NOMO-1 treated with dmso at 0.1 percent for 144 hours (cell line): Measurements from ENCODE around the gene ST3GAL3.
"Not testable (repeated sequence)": the region's sequence is repeated elsewhere in the genome, so short reads cannot be mapped to it uniquely, and the experiment has no call there.

Experiments used
- DNase-seq: peaks from one replicate; lab custom pipeline; 2025; ENCODE audit not compliant: unreplicated experiment; lab: John Stamatoyannopoulos, UW

ST3GAL3 gene

DNA sequence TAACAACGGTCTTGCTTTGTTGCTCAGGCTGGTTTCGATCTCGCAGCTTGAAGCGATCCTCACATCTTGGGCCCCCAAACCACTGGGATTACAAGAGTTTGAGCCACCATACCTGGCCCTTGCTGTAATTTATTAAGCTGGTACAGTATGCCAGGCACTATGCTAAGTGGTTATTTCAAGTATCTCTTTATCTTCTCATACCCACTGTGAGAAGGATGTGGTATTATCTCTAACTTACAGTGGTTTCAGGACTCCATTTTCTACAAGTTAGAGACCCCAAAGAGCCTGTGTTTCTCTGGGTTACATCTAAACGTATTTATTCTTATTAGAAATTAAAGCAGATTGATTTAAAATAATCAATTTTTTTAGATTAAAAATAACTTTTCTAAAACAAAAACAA lies 8.1 kb upstream of the ST3GAL3 start:
- no peak for DNase-seq

DNA sequence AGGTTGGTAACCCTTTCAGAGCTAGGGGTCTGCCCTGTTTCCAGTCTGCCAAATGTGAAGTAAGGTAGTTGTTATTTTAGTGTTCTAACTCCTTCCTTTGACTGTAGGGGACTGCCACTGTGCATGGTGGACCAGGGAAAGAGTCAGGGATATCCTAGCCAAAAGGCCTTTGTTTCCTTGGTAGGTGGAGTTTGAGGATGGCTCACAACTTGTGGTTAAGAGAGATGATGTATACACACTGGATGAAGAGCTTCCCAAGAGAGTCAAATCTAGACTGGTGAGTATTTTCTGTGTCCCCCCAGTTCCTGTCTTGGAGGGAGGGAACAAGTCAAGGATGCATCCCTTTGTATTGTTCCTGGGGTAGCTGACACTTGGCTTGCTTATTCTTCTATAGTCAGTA lies 3.5 kb upstream of the ST3GAL3 start:
- DNase-seq: no peak

DNA sequence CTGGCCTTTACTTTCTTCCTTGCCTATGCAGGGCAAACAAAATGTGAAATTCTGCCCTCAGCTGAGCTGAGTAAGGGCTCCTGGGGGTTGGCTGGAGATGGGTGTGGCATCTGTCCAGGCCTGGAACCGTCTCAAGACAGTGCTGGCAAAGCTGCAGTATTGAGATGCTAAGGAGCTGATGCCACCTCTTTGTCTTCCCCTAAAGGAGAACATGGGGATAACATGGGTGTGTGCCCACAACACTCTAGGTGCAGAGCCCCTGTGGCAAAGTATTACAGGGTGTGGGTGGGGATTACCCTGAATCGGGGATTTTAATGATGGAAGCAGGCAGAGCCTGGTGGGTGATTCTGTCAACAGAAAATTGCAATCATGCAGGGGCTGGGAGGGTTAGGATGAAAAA lies 2.5 kb upstream of the ST3GAL3 start:
- no peak for DNase-seq

- DNase-seq: no peak
Observed at GRCh38 chr1:43705334-43705733, 2.0 kb upstream of the ST3GAL3 start.

DNA sequence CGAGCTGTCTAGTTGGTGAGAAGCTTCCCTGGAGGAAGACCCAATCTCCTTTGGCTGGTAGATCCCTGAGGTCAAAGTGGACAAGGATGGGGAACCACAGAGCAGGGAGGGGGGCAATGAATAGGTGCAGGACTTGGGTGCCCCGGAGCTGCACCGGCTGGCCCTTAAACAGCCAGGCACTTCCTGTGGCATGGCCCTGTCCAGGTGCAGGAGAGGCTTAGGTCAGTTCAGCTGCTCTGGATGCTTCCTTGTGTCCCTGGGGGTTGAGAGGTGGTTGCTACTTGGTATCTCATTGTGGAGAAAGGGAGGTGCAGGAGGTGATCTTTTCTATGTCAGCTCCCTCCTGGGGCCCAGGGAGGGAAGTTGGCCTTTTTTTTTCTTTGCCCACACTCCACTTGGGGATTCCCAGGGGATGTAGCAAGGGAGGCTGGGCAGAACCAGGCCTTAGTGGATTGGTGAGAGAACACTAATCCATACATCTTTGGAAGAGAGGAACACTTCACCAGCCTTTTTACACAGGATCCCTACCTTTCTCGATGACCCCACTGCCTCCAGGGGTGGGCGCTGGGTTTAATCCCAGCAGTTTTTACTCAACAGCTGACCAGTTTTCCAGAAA lies 1.2 kb upstream of the ST3GAL3 start:
- no peak for DNase-seq

- no peak for DNase-seq
Observed at GRCh38 chr1:43706598-43707189, 642 bp upstream of the ST3GAL3 start.

GRCh38 chr1:43708002-43708410 lies 670 bp downstream of the ST3GAL3 start:
- DNase-seq: no peak

- no peak for DNase-seq
Observed at GRCh38 chr1:43711049-43711448, 3.7 kb downstream of the ST3GAL3 start.

GRCh38 chr1:43711524-43712386 lies 4.4 kb downstream of the ST3GAL3 start:
- DNase-seq: no peak

GRCh38 chr1:43716559-43717281 lies 9.4 kb downstream of the ST3GAL3 start:
- DNase-seq: no peak

DNA sequence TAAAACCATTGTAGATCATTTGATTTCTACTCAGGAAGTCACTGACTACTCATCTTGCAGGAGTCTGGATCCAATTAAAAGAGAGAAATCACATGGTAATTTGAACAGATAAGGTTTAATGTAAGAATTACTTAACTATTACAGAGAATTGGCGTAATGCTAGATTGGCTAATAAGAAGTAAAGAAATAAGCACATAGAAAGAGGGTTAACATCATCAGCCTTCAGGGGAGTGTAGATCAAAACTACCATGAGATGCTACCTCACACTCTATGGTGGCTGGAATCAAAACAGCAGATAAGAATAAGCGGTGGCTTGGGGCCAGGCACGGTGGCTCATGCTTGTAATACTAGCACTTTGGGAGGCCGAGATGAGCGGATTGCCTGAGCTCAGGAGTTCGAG lies 11.7 kb downstream of the ST3GAL3 start:
- DNase-seq: no peak

DNA sequence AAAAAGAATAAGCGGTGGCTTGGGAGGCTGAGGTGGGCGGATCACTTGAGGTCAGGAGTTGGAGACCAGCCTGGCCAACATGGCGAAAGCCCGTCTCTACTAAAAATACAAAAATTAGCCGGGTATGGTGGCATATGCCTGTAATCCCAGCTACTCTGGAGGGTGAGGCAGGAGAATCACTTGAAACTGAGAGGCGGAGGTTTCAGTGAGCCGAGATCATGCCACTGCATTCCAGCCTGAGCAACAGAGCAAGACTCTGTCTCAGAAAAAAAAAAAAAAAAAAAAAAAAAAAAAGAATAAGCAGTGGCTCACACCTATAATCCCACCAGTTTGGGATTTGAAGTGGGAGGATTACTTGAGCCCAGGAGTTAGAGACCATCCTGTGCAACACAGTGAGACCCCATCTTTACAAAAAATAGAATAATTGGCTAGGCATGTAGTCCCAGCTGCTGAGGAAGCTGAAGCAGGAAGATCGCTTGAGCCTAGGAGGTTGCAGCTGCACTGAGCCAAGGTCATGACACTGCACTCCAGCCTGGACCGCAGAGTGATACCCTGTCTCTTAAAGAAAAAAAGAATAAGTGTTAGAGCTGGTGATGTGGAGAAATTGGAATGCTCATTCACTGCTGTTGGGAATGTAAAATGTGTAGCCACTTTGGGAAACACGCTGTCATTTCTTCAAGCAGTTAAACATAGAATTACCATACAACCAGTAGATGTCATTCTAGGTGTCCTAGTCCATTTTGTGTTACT lies 12.5 kb downstream of the ST3GAL3 start:
- not testable (repeated sequence) for DNase-seq

DNA sequence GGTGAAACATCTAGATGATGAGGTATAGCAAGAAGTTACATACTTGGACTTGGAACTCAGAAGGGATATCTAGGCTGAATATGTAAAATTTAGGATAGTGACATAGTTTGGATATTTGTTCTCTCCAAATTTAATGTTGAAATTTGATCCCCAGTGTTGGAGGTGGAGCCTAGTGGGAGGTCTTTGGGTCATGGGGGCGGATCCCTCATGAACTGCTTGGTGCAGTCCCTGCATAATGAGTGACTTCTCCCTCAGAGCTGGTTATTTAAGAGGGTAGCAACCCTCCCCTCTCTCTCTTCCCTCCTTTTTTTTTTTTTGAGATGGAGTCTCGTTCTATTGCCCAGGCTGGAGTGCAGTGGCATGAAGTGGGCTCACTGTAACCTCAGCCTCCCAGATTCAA lies 15.5 kb downstream of the ST3GAL3 start:
- DNase-seq: no peak

- DNase-seq: no peak
Observed at GRCh38 chr1:43729816-43730463, 22.6 kb downstream of the ST3GAL3 start.

DNA sequence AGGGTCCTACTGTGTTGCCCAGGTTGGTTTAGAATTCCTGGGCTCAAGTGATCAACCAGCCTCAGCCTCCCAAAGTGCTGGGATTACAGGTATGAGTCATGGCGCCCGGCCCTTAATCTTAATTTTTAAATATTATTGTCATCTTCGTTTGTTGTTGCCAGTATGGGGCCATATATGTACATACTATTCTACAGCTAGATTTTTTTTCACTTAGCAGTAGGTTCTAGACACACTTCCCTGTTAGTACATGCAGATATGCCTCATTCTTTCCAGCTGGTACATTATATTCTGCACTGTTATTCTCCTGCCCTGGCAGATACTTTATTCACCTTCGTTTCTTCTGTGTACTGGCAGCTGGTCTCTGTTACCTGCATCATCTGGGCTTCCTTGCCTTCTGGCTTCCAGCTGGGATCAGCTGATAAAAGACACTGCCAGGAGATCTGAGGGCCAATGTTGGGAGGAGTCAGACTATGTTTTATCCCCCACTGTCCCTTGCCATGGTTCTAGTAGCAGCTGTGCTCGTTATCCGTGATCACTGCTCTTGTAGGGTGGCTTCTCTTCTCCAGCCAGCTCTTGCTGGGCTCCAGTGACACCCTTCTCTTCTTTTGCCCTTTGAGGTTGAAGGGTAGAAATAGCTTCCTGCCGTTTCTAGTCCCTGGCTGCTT lies 24.7 kb downstream of the ST3GAL3 start:
- DNase-seq: no peak

DNA sequence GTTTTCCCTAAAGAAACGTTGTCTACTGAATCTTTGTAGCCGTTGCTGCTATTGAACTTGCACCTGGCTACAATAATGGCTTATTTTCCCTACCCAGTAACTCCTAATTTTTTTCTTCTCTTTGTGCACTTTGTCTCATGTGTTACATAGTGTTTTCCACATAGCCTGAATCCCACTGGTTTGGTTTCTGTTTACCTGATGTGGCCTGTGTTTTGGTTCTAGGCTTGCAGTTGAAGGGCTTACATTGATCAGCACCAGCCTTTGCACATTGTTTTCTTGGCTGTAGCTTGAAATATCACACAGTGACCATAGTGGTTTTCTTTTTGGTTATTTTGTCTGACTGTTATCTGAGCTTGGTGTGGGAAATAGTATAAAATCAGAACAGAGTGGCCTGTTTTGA lies 29.5 kb downstream of the ST3GAL3 start:
- no peak for DNase-seq

DNA sequence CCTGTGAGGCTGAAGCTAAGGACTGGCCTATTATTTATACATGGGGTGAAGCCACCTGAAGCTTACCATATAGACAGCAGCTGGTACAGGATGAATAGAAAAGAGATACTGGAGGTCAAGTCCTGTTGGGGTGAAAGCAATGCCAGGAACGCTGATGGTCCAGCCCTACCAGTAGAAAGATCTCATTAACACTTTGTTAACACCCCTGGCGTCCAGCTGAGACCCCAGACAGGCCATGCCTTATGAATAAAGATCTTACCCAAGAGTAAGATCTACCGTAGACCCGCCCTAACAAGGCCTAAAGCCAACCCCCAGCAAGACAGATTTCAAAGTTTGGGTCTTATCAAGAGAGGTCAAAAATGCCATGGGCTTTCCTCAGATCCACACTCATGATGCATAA lies 34.7 kb downstream of the ST3GAL3 start:
- DNase-seq: no peak

DNA sequence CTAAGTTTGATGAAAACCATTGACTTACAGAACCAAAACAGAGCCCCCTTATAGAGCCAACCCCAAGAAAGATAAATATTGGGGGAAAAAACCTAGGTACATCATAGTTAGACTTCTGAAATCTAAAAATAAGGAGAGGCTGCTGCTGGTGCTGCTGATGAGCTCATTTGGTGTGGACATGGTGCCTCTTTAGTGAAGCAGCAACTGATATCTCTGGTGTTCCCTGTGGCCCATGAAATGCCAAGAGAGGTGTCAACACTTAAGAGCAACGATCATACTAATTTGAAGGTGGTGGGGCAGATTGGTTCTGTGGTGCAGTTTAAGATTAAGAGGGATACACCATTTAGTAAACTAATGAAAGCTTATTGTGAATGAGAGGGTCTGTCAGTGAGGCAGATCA lies 35.9 kb downstream of the ST3GAL3 start:
- DNase-seq: no peak

- no peak for DNase-seq
Observed at GRCh38 chr1:43747736-43748135, 40.4 kb downstream of the ST3GAL3 start.

GRCh38 chr1:43750083-43750482 lies 42.7 kb downstream of the ST3GAL3 start:
- no peak for DNase-seq
